ENCODE results near the gene SPRR5. TPM values are rescaled to one million over a fixed set of nuclear protein-coding genes. Genes with fewer than 3 reads are reported as not detected.

SPRR5 gene
- total RNA-seq, 1 donor from 2014 or later: not detected

DNA sequence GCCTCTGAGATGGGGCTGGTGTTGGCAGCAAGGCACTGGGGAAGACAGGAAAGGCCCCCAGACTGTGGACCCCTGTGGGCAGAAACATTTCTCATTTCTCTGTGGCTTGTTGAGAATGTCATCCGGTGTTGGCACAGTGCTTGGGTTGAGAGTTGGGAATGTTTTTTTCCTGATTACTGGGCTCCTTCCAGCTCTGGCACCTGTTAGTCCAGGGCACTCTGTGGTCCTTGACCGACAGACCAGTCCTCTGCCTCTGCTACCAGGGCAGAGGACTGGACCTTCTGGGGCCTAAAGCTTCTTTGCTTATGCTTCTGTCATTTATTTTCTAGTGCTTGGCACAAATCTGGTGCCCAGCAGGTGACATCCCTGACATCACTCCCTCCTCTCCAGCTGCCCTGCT is 4.8 kb upstream of the SPRR5 start:
- H3K27ac ChIP-seq: no peak overlapping the region
- no peaks in the 10 kb centered on the region for H3K27me3 ChIP-seq
- intact Hi-C loops (cut with DNase I): no loop called here
- H3K9me3 ChIP-seq: no peaks in the 10 kb centered on the region
- H3K4me1 ChIP-seq: no peaks in the 10 kb centered on the region
- DNase-seq (ENCODE audit: extremely low spot score in 2 of 2): peak in 1 of 2 donors; percentile 72
- no peak overlapping the region for H3K4me3 ChIP-seq
- TF ChIP-seq CTCF (IDR thresholded peaks at IDR 0.05): no peak
- no peak for TF ChIP-seq POLR2AphosphoS5 (IDR thresholded peaks at IDR 0.05; ENCODE audit: insufficient read depth in 1 of 2, low read depth in 1 of 2)
- TF ChIP-seq POLR2A (IDR thresholded peaks at IDR 0.05): no peak
- no peaks in the 10 kb centered on the region for H3K36me3 ChIP-seq

DNA sequence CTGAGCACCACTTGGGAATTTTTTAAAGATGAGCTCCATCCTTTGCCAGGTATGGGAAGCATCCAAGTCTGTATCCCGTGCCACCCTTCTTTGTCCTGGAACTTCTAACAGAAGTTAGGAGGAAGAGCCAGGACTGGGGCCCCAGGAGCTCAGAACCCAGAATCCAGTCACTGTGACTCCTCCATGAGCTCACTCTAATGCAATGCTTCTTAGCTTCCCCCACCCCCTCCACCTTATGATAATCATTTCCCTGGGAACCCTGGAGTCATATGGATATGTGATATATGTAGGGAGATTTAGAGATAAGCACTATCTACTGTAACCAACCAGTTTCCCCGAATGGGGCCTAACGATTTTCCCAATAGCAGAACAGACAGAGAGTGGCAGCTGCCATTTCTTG is 758 bp upstream of the SPRR5 start:
- Histone ChIP-seq H3K4me1 (no peaks in the 10 kb centered on the region), H3K27ac (no peak overlapping the region), H3K36me3 (no peaks in the 10 kb centered on the region), H3K4me3 (no peak overlapping the region), H3K9me3 (no peaks in the 10 kb centered on the region), H3K27me3 (no peaks in the 10 kb centered on the region)
- peak; percentile 37 to 52 for DNase-seq (ENCODE audit: extremely low spot score in 2 of 2)
- intact Hi-C loops (cut with DNase I): no loop called here
- TF ChIP-seq CTCF (IDR thresholded peaks at IDR 0.05) (no peak), POLR2A (IDR thresholded peaks at IDR 0.05) (no peak), POLR2AphosphoS5 (IDR thresholded peaks at IDR 0.05; ENCODE audit: insufficient read depth in 1 of 2, low read depth in 1 of 2) (no peak)

- Histone ChIP-seq H3K27ac (no peak overlapping the region), H3K9me3 (no peaks in the 10 kb centered on the region), H3K4me1 (peaks cover 9% of the 10 kb centered on the region), H3K27me3 (no peaks in the 10 kb centered on the region), H3K4me3 (no peak overlapping the region), H3K36me3 (no peaks in the 10 kb centered on the region)
- intact Hi-C loops (cut with DNase I): no loop called here
- DNase-seq (ENCODE audit: extremely low spot score in 2 of 2): peak; percentile 46 to 62
- no peak for TF ChIP-seq POLR2A (IDR thresholded peaks at IDR 0.05)
These were observed 4.7 kb downstream of the SPRR5 start for GRCh38 chr1:152951711-152952110.

GRCh38 chr1:152953761-152954160 is 6.8 kb downstream of the SPRR5 start:
- peak; percentile 75 to 89 for DNase-seq (ENCODE audit: extremely low spot score in 2 of 2)
- Histone ChIP-seq H3K27me3 (no peaks in the 10 kb centered on the region), H3K4me3 (no peak overlapping the region), H3K9me3 (no peaks in the 10 kb centered on the region), H3K36me3 (no peaks in the 10 kb centered on the region), H3K27ac (peak overlapping the region; percentile 7), H3K4me1 (peaks cover 9% of the 10 kb centered on the region)
- no peak for TF ChIP-seq POLR2A (IDR thresholded peaks at IDR 0.05)
- TF ChIP-seq POLR2AphosphoS5 (IDR thresholded peaks at IDR 0.05; ENCODE audit: insufficient read depth in 1 of 2, low read depth in 1 of 2): no peak
- TF ChIP-seq CTCF (IDR thresholded peaks at IDR 0.05): no peak
- intact Hi-C loops (cut with DNase I): no loop called here

DNA sequence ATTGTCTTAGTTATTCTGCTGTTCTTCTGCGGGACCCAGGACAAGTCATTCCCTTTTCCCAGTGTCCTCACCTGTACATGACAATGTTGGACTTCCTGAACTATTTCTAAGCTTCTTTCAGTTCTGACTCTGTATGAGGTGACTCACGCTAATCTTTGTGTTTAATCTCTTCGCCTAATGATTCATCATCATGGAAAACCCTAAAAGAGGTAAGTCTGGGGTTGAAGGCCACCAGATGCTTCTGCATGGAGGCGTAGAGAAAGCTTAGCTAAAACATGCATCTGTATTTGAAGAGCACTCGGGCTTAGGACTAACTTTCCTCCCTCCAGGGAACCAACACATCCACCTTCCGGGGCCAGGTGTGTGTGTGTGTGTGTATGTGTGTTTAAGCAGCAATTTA is 7.4 kb downstream of the SPRR5 start:
- Histone ChIP-seq H3K4me1 (peaks cover 9% of the 10 kb centered on the region), H3K4me3 (no peak overlapping the region), H3K36me3 (no peaks in the 10 kb centered on the region), H3K27me3 (no peaks in the 10 kb centered on the region), H3K9me3 (no peaks in the 10 kb centered on the region), H3K27ac (peak overlapping the region; percentile 7)
- DNase-seq (ENCODE audit: extremely low spot score in 2 of 2): peak in 1 of 2 donors; percentile 56
- intact Hi-C loops (cut with DNase I): no loop called here
- no peak for TF ChIP-seq POLR2A (IDR thresholded peaks at IDR 0.05)
- TF ChIP-seq POLR2AphosphoS5 (IDR thresholded peaks at IDR 0.05; ENCODE audit: insufficient read depth in 1 of 2, low read depth in 1 of 2): peak in 1 of 2 donors; percentile 58
- TF ChIP-seq CTCF (IDR thresholded peaks at IDR 0.05): no peak

- H3K9me3 ChIP-seq: no peaks in the 10 kb centered on the region
- TF ChIP-seq CTCF (IDR thresholded peaks at IDR 0.05) (no peak), POLR2AphosphoS5 (IDR thresholded peaks at IDR 0.05; ENCODE audit: insufficient read depth in 1 of 2, low read depth in 1 of 2) (no peak), POLR2A (IDR thresholded peaks at IDR 0.05) (no peak)
- no peaks in the 10 kb centered on the region for H3K27me3 ChIP-seq
- DNase-seq (ENCODE audit: extremely low spot score in 2 of 2): no peak
- peaks cover 9% of the 10 kb centered on the region for H3K4me1 ChIP-seq
- intact Hi-C loops (cut with DNase I): no loop called here
- H3K27ac ChIP-seq: no peak overlapping the region
- H3K4me3 ChIP-seq: no peak overlapping the region
- H3K36me3 ChIP-seq: no peaks in the 10 kb centered on the region
These were observed 10.6 kb downstream of the SPRR5 start for GRCh38 chr1:152957561-152957960.

Data from vagina (tissue), 2 donors.